ENCODE measurements around the gene ACBD3. TPM values are rescaled to one million over a fixed set of nuclear protein-coding genes. Genes with fewer than 3 reads are reported as not detected.

The ACBD3 gene
- total and polyA plus RNA-seq, 2 of the 8 experiments (the other 6 are each of a cell fraction or from before 2014, with no cell fraction given) = 8.4 to 29.4 TPM

- Histone ChIP-seq H2AFZ (ENCODE audit: low read length) (no peak overlapping the region), H4K5ac (ENCODE audit: insufficient read length, low read depth, low read length) (no peak overlapping the region), H3K4me2 (ENCODE audit: insufficient read depth in 1 of 2, low read depth in 2 of 2, low read length in 2 of 2) (no peak overlapping the region), H3K23me2 (ENCODE audit: low read depth, low read length) (no peaks in the 10 kb centered on the region), H3K36me3 (ENCODE audit: control insufficient read depth in 2 of 4, insufficient read depth in 4 of 4, low read length in 3 of 4) (peaks cover 0 to 9% (median 1%) of the 10 kb centered on the region in 4 experiments; a peak in 3 of 8 replicates), H3K27me3 (replicated peaks in 1 of 4; ENCODE audit: control insufficient read depth in 3 of 4, extremely low read depth in 1 of 4, insufficient read depth in 3 of 4, low read length in 3 of 4) (no peaks in the 10 kb centered on the region), H3K9ac (replicated peaks in 1 of 4; ENCODE audit: extremely low read depth in 1 of 4, low read depth in 3 of 4, low read length in 3 of 4) (no peak overlapping the region), H3K27ac (ENCODE audit: low read depth, low read length) (no peak overlapping the region), H3K18ac (ENCODE audit: extremely low read depth, low read length) (no peak overlapping the region), H3K4me1 (replicated peaks in 1 of 4; ENCODE audit: control insufficient read depth in 3 of 4, insufficient read depth in 4 of 4, low read length in 3 of 4) (no peaks in the 10 kb centered on the region), H2BK20ac (ENCODE audit: low read length) (no peak overlapping the region), H2AK5ac (ENCODE audit: low read depth, low read length) (no peak overlapping the region), H2BK12ac (ENCODE audit: low read depth, low read length) (no peak overlapping the region), H4K8ac (ENCODE audit: extremely low read depth, insufficient read depth, low read length) (no peak overlapping the region), H2BK120ac (replicated peaks; ENCODE audit: low read depth, low read length) (no peak overlapping the region), H3K56ac (replicated peaks; ENCODE audit: insufficient read length, low read depth, low read length) (no peak overlapping the region), H3K23ac (ENCODE audit: insufficient read length) (no peak overlapping the region), H2BK15ac (ENCODE audit: low read length) (no peak overlapping the region), H4K20me1 (replicated peaks in 1 of 2; ENCODE audit: control insufficient read depth in 1 of 2, insufficient read depth in 2 of 2, low read length in 2 of 2) (peaks cover 0 to 5% of the 10 kb centered on the region in 2 experiments), H3K14ac (ENCODE audit: insufficient read length) (no peak overlapping the region), H3K79me2 (ENCODE audit: control insufficient read depth in 1 of 2, insufficient read depth in 2 of 2, low read length in 2 of 2) (peaks cover 0 to 85% of the 10 kb centered on the region in 2 experiments; a peak in 2 of 4 replicates), H3K9me3 (ENCODE audit: insufficient read depth in 2 of 2, low read depth in 1 of 2, low read length in 1 of 2) (no peaks in the 10 kb centered on the region), H3K4ac (replicated peaks; ENCODE audit: insufficient read length, low read depth, low read length) (no peak overlapping the region), H4K91ac (replicated peaks; ENCODE audit: insufficient read length, low read length) (no peak overlapping the region), H3K79me1 (ENCODE audit: low read depth, low read length) (peaks cover 5% of the 10 kb centered on the region), H2BK5ac (ENCODE audit: low read depth, low read length) (no peak overlapping the region), H3K4me3 (ENCODE audit: extremely low read depth in 1 of 4, insufficient read depth in 2 of 4, low read depth in 3 of 4, low read length in 4 of 4) (no peak overlapping the region)
- FAIRE-seq (no peak), DNase-seq (ENCODE audit: low read depth in 1 of 2, low spot score in 2 of 2) (no peak)
- TF ChIP-seq SRF (IDR thresholded peaks at IDR 0.05; ENCODE audit: low read depth, low read length) = no peak
- no peak for TF ChIP-seq ATF3 (IDR thresholded peaks at IDR 0.05; ENCODE audit: insufficient read depth, low read depth, low read length)
- TF ChIP-seq FOSL1 (IDR thresholded peaks at IDR 0.05; ENCODE audit: insufficient read depth, low read depth, low read length) = no peak
- TF ChIP-seq TAF1 (IDR thresholded peaks at IDR 0.05; ENCODE audit: low read depth, low read length) = no peak
- TF ChIP-seq BRCA1 (IDR thresholded peaks at IDR 0.05; ENCODE audit: low read depth, low read length) = no peak
- no peak for TF ChIP-seq SIX5 (IDR thresholded peaks at IDR 0.05; ENCODE audit: low read depth, low read length)
- no peak for TF ChIP-seq SP1 (IDR thresholded peaks at IDR 0.05; ENCODE audit: low read depth, low read length)
- TF ChIP-seq JUND (IDR thresholded peaks at IDR 0.05; ENCODE audit: low read length) = no peak
- TF ChIP-seq POLR2AphosphoS5 (IDR thresholded peaks at IDR 0.05; ENCODE audit: low read depth, low read length) = no peak
- no peak for TF ChIP-seq BACH1 (IDR thresholded peaks at IDR 0.05; ENCODE audit: low read length)
- TF ChIP-seq TBP (IDR thresholded peaks at IDR 0.05; ENCODE audit: low read depth, low read length) = no peak
- TF ChIP-seq RBBP5 (IDR thresholded peaks at IDR 0.05; ENCODE audit: borderline replicate concordance, low read depth, low read length) = no peak
- no peak for TF ChIP-seq BCL11A (IDR thresholded peaks at IDR 0.05; ENCODE audit: low read depth in 2 of 2, low read length in 2 of 2)
- no peak for TF ChIP-seq CBX5 (IDR thresholded peaks at IDR 0.05; ENCODE audit: low read depth, low read length)
- TF ChIP-seq KDM4A (IDR thresholded peaks at IDR 0.05; ENCODE audit: low read depth, low read length, severe bottlenecking) = no peak
- ChIA-PET POLR2A (ENCODE audit: partially characterized antibody) (interaction anchor here (0.6 kb wide), 1 partner anchor 20 kb away, joined by 4 read pairs; no protein-coding TSS in a partner anchor), CTCF (ENCODE audit: partially characterized antibody) (interaction anchor here (0.6 to 3.0 kb wide), 4 partner anchors 14 to 112 kb away, joined by 3 to 9 read pairs (median 4); no protein-coding TSS in a partner anchor)
- WGBS, 2 experiments (ENCODE audit: extremely low coverage in 1 of 2, insufficient coverage in 1 of 2, insufficient read length in 1 of 2, insufficient replicate concordance in 2 of 2, low coverage in 1 of 2, low lambda C conversion rate in 2 of 2, missing lambda C conversion rate in 1 of 2) = 97% methylated on average over 8 of the region's 8 CpGs; no CpG with 5 or more reads in 1 of the 2 experiments
Measured at GRCh38 chr1:226176870-226177269, 9.7 kb downstream of the ACBD3 start.
